Stimulated activated CD8-positive, alpha-beta memory T cell treated with anti-CD3 and anti-CD28 coated beads, Interleukin-12 subunit alpha, Interleukin-12 subunit beta, amount 100 ng/mL, for 24 hours (primary cell): ENCODE results near the gene CTNND2.
"Not testable (repeated sequence)": the region's sequence is repeated elsewhere in the genome, so short reads cannot be mapped to it uniquely, and the experiment has no call there.

Experiments used
- DNase-seq: peaks from one replicate; pipeline ENCODE4 v3.0.0-alpha.2; 2020; ENCODE audit errors: extremely low read depth

CTNND2 gene

DNA sequence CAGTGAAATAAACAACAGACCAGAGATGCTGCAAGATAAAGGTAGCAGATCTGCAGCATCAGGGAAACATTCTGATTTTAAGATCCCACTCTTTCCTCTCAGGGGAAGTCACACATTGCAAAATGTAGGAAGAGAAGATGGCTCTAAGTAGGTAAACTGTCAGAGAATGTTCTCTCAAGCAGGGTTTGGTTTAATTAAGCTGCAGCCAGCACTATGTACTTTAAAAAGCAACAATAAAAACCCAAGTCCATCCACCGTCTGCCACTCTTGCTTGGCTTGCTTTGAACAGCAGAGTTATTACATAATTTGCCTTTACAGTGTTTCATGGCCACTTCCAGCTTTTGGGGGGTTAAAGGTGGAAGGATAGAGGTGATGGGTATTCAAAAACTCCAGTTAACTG, 800.0 kb downstream of the CTNND2 start:
- DNase-seq = no peak

GRCh38 chr5:11084111-11084510, 820.1 kb downstream of the CTNND2 start:
- DNase-seq = no peak

- no peak for DNase-seq
Measured at GRCh38 chr5:11082404-11082945, 821.8 kb downstream of the CTNND2 start.

- DNase-seq = no peak
Measured at GRCh38 chr5:11076945-11077613, 827.2 kb downstream of the CTNND2 start.

- DNase-seq = no peak
Measured at GRCh38 chr5:11075035-11075805, 829.0 kb downstream of the CTNND2 start.

- DNase-seq = no peak
Measured at GRCh38 chr5:11072568-11072967, 831.7 kb downstream of the CTNND2 start.

- no peak for DNase-seq
Measured at GRCh38 chr5:11072076-11072475, 832.2 kb downstream of the CTNND2 start.

DNA sequence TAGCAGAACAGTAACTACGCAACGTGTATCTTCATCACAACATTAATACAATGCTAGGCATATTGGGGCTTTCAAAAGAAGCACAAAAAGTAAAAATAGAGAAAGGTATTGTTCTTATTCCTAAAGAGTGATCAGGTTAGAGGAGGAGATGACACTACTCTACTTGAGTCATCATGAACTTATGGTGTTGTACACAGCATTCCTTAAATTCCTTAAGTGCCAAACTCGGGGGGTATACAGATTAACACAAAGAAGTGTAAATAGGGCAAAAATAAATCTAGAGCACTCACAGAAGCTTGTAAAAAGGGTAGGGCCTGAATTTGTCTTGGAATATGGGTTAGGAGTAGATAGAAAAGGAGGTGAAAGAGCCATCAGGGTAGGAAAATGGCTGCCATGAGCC, 835.2 kb downstream of the CTNND2 start:
- DNase-seq = no peak

- DNase-seq = not testable (repeated sequence)
Measured at GRCh38 chr5:11065723-11066122, 838.5 kb downstream of the CTNND2 start.

DNA sequence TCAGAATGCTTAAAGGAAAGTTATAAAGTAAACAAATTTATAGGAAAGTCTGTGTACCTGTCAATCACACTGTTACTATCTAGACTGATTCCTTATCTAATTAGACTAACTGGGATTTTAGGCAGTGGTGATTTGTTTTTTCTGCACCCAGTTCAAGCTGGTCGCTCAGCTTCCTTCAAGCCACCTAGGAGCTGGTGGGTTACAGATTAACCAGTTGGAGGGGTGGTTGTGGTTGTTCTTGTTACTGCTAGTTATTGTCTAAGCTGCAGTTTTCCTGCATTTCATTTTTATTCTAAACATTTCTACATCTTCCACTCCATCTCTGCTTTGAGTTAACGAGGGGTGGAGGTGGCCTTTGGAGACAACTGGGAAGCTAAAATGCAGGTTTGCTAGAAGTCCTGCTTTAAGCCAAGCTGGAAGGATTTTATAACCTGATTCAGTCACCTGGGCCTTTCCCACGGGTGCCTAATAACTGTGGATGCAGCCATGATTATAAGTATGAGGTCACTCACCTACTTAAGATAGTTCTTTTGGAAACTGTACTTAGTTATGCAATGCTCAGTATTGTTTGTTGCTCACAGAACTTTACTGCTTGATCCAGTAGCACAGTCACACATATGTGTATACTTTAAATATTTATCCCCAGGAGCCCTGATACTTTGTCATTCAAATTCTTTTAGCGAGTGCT, 839.3 kb downstream of the CTNND2 start:
- DNase-seq = no peak

DNA sequence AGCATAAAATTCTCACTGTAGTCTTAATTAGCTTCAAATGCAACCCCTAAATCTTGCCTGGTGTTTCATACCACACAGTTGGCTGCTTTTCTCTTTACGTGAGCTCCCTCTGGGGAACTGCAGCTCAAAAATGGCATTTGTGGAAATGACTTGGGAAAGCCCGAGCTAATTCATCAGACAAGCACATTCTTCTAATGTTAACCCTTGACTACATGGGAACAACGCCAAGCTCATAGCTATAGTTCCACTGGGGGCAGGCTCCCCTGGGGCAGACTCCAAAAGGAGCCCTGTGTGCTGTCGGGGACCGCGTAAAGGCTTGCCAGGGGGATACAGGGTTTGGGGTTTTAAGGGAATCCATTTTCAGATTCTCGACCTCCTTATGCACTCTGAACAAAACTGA, 841.8 kb downstream of the CTNND2 start:
- DNase-seq = no peak

GRCh38 chr5:11056560-11056959, 847.7 kb downstream of the CTNND2 start:
- no peak for DNase-seq

DNA sequence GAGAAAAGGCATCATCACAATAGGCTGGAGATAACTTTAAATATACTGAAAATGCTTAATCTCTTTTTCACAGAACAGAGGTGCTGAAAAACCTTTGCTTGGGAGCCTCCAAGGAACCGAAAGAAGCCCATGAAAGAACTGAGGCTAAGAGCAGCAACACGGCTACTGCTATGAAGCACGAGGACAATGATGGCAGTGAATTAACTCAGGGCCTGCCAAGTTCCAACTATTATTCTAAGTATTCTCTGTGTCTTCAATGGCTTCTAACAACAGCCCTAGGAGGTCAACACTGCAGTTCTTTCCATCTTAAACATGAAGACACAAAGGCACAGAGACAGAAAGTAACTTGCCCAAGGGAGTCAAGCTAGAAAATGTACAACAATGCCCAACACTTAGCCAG, 850.2 kb downstream of the CTNND2 start:
- no peak for DNase-seq

GRCh38 chr5:11052871-11053270, 851.4 kb downstream of the CTNND2 start:
- DNase-seq = no peak

DNA sequence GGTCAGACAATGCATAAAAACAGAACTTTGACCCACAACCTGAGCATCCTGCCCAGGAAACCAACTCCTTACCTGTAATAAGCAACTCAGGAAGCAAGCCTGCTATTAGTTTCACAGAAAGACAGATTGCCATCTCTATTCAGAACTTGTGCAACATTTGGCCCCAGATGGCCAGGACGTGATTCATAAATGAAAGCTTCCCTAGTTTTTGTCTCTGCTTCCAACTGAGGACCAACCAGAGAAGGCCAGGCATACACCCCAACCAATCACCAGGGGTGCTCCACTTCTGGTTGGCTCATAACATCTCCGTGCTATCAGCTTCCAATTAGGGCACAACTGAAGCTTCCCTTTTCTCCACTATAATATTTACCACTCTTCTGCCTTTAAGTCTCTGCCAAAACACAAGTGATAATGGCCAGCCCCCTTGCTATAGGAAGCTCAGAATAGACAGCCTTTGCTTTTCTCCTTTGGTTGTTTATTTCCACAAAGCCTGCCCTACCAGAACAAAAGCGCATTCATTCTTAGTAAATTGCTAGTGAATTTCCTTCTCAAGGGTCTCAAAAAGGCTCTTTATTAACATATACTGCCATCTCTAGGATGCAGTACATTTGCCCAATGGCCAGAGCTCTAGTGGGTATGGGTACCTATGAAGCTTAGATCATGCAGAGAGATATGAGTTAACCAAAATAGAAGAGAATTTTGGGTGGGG, 853.5 kb downstream of the CTNND2 start:
- DNase-seq = no peak

DNA sequence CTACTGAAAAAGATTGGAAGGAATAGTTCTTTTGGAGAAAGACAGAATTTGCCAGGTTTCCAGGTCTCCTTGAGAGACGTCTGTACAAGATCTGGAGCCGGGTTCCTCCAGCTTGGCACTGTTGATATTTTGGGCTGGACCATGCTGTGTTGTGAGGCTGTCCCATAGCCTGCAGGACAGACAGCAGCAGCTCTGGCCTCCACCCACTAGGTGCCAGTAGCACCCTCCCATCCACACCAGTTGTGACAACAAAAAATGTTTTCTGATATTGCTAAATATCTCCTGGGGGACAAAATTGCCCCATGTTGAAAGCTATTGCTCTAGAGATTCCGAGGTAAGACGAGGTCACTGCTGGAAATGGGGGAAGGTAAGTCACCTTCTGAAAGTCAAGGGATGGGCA, 855.5 kb downstream of the CTNND2 start:
- DNase-seq = no peak

- no peak for DNase-seq
Measured at GRCh38 chr5:11047625-11048024, 856.6 kb downstream of the CTNND2 start.

GRCh38 chr5:11047030-11047429, 857.2 kb downstream of the CTNND2 start:
- no peak for DNase-seq

GRCh38 chr5:11046160-11046559, 858.1 kb downstream of the CTNND2 start:
- no peak for DNase-seq

GRCh38 chr5:11045411-11045810, 858.8 kb downstream of the CTNND2 start:
- DNase-seq = no peak

- no peak for DNase-seq
Measured at GRCh38 chr5:11044581-11044980, 859.7 kb downstream of the CTNND2 start.

DNA sequence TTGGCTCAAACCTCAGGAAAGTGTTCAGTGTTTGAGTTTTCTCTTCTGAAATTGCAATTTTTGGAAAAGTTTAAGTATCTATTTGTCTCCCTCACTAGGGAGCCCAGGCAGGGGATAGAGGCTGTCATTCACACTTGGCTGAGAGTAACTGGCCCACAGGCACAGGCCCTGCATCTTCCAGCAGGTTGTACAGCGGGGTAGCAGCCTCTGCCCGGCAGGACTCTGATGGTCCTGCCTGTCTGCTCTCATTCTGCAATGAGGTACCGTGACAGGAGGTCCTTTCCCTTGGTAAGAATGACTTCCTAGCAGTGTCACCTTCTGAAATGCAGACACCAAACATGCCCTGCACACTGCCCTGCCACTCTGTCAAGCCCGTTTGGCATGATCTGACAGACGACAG, 860.4 kb downstream of the CTNND2 start:
- DNase-seq = no peak
